Keratinocyte (primary cell): ENCODE measurements around the gene ZSCAN22. TPM values are rescaled to one million over a fixed set of nuclear protein-coding genes. Genes with fewer than 3 reads are reported as not detected.

Experiments
- DNase-seq: peaks from one replicate; pipeline ENCODE4 v3.0.0-alpha.2; 2011; ENCODE audit warnings: low read depth, missing footprints, low spot score
- FAIRE-seq: peaks from 2 replicates; lab custom pipeline; 2011; peaks lifted over from hg19 to GRCh38; lab: Jason Lieb, UNC
- H2AFZ ChIP-seq: 2 replicates; pipeline ENCODE4 v1.6.0; 2012; ENCODE audit warnings: low read length, control low read depth, inconsistent platforms; ENCODE audit not compliant: control insufficient read depth
- H3K27ac ChIP-seq: 2 replicates; pipeline ENCODE4 v1.5.1; 2011; ENCODE audit warnings: low read length; ENCODE audit not compliant: control insufficient read depth, insufficient read depth
- H3K27me3 ChIP-seq: 3 replicates; pipeline ENCODE4 v1.6.0; 2011; ENCODE audit warnings: low read length; ENCODE audit not compliant: control insufficient read depth, insufficient read depth; ENCODE audit errors: extremely low read depth
- H3K36me3 ChIP-seq, 2 experiments: 2 replicates in 1 of 2; 3 replicates in 1 of 2; pipeline ENCODE4 v1.5.1; 2011; ENCODE audit warnings: low read length in 2 of 2, mild to moderate bottlenecking in 1 of 2; ENCODE audit not compliant: control insufficient read depth in 2 of 2, insufficient read depth in 2 of 2; ENCODE audit errors: extremely low read depth in 1 of 2
- H3K4me1 ChIP-seq: 3 replicates; pipeline ENCODE4 v1.5.1; 2011; ENCODE audit warnings: low read length; ENCODE audit not compliant: control insufficient read depth, insufficient read depth; ENCODE audit errors: extremely low read depth
- H3K4me2 ChIP-seq: 3 replicates; pipeline ENCODE4 v1.6.0; 2011; ENCODE audit warnings: low read depth, low read length; ENCODE audit not compliant: control insufficient read depth, insufficient read depth; ENCODE audit errors: extremely low read depth
- H3K4me3 ChIP-seq, 3 experiments: fragments of 200-600 bp in 1 of 3; sonication (generic) in 1 of 3; 2 replicates in 2 of 3; 3 replicates in 1 of 3; pipeline ENCODE4 v1.5.1; 2011 to 2016; ENCODE audit warnings: low read length in 3 of 3, mild to moderate bottlenecking in 3 of 3, control low read depth in 2 of 3, inconsistent platforms in 1 of 3, low read depth in 1 of 3, mixed read lengths in 1 of 3, mixed run types in 1 of 3, moderate library complexity in 1 of 3; ENCODE audit not compliant: control insufficient read depth in 2 of 3, insufficient read depth in 2 of 3; ENCODE audit errors: extremely low read depth in 1 of 3
- H3K79me2 ChIP-seq: 2 replicates; pipeline ENCODE4 v1.6.0; 2012; ENCODE audit warnings: low read length; ENCODE audit not compliant: control insufficient read depth, insufficient read depth
- H3K9ac ChIP-seq: 3 replicates; pipeline ENCODE4 v1.6.0; 2011; ENCODE audit warnings: low read length; ENCODE audit not compliant: control insufficient read depth, insufficient read depth; ENCODE audit errors: extremely low read depth
- H3K9me1 ChIP-seq: 3 replicates; pipeline ENCODE4 v1.6.0; 2011; ENCODE audit warnings: low read length; ENCODE audit not compliant: control insufficient read depth, insufficient read depth; ENCODE audit errors: extremely low read depth
- H3K9me3 ChIP-seq: 2 replicates; pipeline ENCODE4 v1.5.1; 2012; ENCODE audit warnings: low read depth, low read length; ENCODE audit not compliant: control insufficient read depth
- H4K20me1 ChIP-seq: 3 replicates; pipeline ENCODE4 v1.6.0; 2011; ENCODE audit warnings: low read length; ENCODE audit not compliant: control insufficient read depth, insufficient read depth; ENCODE audit errors: extremely low read depth
- EZH2 ChIP-seq: IDR thresholded peaks from one replicate; pipeline ENCODE4 v1.6.1; 2012; ENCODE audit warnings: inconsistent platforms, mild to moderate bottlenecking, low read length, moderate library complexity
- dilution Hi-C: fragments of 300-500 bp; cut with MboI; formaldehyde crosslinking; loops from one replicate; pipeline ENCODE4 v1.7.0; 2020; ENCODE audit warnings: low sequenced_read_pairs; ENCODE audit not compliant: extremely low pct_ligation_motif_present
- polyA plus RNA-seq, 5 experiments: library from polyadenylated mRNA; depleted of rRNA in 3 of 5; stranded (reverse) in 3 of 5; stranded (forward) in 1 of 5; unstranded in 1 of 5; fragments of >200 nt; gene quantifications; 1 replicate in 1 of 5; 2 replicates in 3 of 5; 3 replicates in 1 of 5; pipeline versions ENCODE4 v1.2.1 to v1.2.3, GENCODE V29; 2011 to 2012; ENCODE audit warnings: missing spikeins in 2 of 5, low read depth in 1 of 5, low replicate concordance in 1 of 5
- TF ChIP-seq, protein P1 (sequence below), 3 experiments: IDR thresholded peaks in 1 of 3; conservative IDR thresholded peaks in 1 of 3; optimal IDR thresholded peaks in 1 of 3; 2 replicates in 2 of 3; 3 replicates in 1 of 3; pipeline versions ENCODE3 to v1.5.1; 2011; ENCODE audit warnings: low read length in 3 of 3, mild to moderate bottlenecking in 3 of 3, moderate library complexity in 2 of 3, control low read depth in 1 of 3, inconsistent platforms in 1 of 3; ENCODE audit not compliant: insufficient read depth in 2 of 3; ENCODE audit errors: extremely low read depth in 1 of 3

ZSCAN22 gene
- polyA plus RNA-seq, 1 donor (not counting 4 experiments of a cell fraction or from before 2014, with no cell fraction given), result 2.5 TPM

DNA sequence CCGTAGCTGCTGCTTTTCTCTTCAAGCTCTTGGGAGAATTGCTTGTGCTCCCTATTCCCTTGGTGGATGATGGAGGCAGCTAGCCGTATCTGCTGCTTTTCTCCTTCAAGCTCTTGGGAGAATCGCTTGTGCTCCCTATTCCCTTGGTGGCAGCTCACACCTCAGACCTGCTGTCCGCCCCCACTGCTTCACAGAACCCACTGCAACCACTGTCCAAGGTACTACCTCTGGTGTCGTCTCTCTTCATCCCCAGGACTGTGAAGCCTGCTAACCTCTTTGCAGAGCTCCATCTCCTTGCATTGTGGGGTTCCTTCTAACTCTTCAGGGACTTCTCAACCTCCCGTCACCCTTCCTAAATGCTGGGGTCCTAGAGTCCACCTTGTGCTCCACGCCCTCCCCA lies 26.2 kb upstream of the ZSCAN22 start:
- peaks cover 4 to 7% of the 10 kb centered on the region in 2 experiments for H3K36me3 ChIP-seq

DNA sequence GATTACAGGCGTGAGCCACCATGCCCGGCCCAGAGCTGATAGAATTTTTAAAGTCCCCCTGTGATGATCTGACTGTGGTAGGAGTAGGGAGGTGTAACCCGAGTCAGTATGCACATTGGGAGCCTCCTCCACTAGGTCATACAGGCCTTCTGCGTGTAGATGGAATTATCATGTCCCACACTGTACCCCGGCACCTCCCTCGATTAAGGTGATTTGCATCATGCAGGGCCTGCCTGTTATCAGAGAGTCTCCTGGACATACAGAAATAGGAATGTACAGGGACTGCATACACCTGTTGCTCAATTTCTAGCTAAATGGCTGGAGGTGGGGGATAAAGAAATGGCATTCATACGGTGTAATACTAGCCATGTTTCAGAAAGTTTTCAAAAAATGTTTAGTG lies 22.5 kb upstream of the ZSCAN22 start:
- H3K27ac ChIP-seq, result no peak overlapping the region
- H3K4me2 ChIP-seq, result peak overlapping the region; percentile 98
- peaks cover 13% of the 10 kb centered on the region for H3K4me1 ChIP-seq
- no peak overlapping the region for H2AFZ ChIP-seq
- peaks cover 36% of the 10 kb centered on the region for H3K79me2 ChIP-seq
- H3K27me3 ChIP-seq, result no peaks in the 10 kb centered on the region
- H3K36me3 ChIP-seq, result peaks cover 9 to 23% of the 10 kb centered on the region in 2 experiments
- peak overlapping the region in 1 of 3 experiments; percentile 95 for H3K4me3 ChIP-seq
- FAIRE-seq, result no peak
- H3K9me1 ChIP-seq, result no peaks in the 10 kb centered on the region
- no peaks in the 10 kb centered on the region for H3K9me3 ChIP-seq
- dilution Hi-C loops, result no loop called here
- DNase-seq, result no peak
- no peak for TF ChIP-seq EZH2
- TF ChIP-seq, protein P1, sequence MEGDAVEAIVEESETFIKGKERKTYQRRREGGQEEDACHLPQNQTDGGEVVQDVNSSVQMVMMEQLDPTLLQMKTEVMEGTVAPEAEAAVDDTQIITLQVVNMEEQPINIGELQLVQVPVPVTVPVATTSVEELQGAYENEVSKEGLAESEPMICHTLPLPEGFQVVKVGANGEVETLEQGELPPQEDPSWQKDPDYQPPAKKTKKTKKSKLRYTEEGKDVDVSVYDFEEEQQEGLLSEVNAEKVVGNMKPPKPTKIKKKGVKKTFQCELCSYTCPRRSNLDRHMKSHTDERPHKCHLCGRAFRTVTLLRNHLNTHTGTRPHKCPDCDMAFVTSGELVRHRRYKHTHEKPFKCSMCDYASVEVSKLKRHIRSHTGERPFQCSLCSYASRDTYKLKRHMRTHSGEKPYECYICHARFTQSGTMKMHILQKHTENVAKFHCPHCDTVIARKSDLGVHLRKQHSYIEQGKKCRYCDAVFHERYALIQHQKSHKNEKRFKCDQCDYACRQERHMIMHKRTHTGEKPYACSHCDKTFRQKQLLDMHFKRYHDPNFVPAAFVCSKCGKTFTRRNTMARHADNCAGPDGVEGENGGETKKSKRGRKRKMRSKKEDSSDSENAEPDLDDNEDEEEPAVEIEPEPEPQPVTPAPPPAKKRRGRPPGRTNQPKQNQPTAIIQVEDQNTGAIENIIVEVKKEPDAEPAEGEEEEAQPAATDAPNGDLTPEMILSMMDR (optimal IDR thresholded peaks at IDR 0.05 in 1 of 3, IDR thresholded peaks at IDR 0.05 in 1 of 3, conservative IDR thresholded peaks at IDR 0.05 in 1 of 3; ENCODE audit: extremely low read depth in 1 of 3, insufficient read depth in 2 of 3, low read length in 3 of 3), result no peak
- H3K9ac ChIP-seq, result no peak overlapping the region
- H4K20me1 ChIP-seq, result no peaks in the 10 kb centered on the region

More for the DNA sequence above, 26.2 kb upstream of the ZSCAN22 start:
- FAIRE-seq (no peak), DNase-seq (no peak)
- H3K9ac ChIP-seq, result no peak overlapping the region
- no peaks in the 10 kb centered on the region for H4K20me1 ChIP-seq
- no peaks in the 10 kb centered on the region for H3K9me3 ChIP-seq
- H3K27ac ChIP-seq, result no peak overlapping the region
- no peaks in the 10 kb centered on the region for H3K9me1 ChIP-seq
- no peak overlapping the region for H2AFZ ChIP-seq
- TF ChIP-seq, protein P1 (optimal IDR thresholded peaks at IDR 0.05 in 1 of 3, IDR thresholded peaks at IDR 0.05 in 1 of 3, conservative IDR thresholded peaks at IDR 0.05 in 1 of 3; ENCODE audit: extremely low read depth in 1 of 3, insufficient read depth in 2 of 3, low read length in 3 of 3), result no peak
- no peak for TF ChIP-seq EZH2
- no peak overlapping the region for H3K4me2 ChIP-seq
- H3K4me1 ChIP-seq, result peaks cover 5% of the 10 kb centered on the region
- dilution Hi-C loops, result no loop called here
- no peak overlapping the region for H3K4me3 ChIP-seq
- no peaks in the 10 kb centered on the region for H3K27me3 ChIP-seq
- peaks cover 13% of the 10 kb centered on the region for H3K79me2 ChIP-seq
